Testis (tissue), 3 donors: ENCODE data around the gene ZNF444. TPM values are rescaled to one million over a fixed set of nuclear protein-coding genes. Genes with fewer than 3 reads are reported as not detected.

Experiments
- DNase-seq: peaks from one replicate; pipeline ENCODE4 v3.0.0-alpha.2; 2019
- H3K27ac ChIP-seq, 2 donors: fragments of 200-600 bp; sonication (generic); one replicate each; pipeline ENCODE4 v1.5.1; 2019
- H3K27me3 ChIP-seq: fragments of 200-600 bp; sonication (generic); one replicate; pipeline ENCODE4 v1.5.1; 2019
- H3K36me3 ChIP-seq: fragments of 200-600 bp; sonication (generic); one replicate; pipeline ENCODE4 v1.5.1; 2017; ENCODE audit warnings: low read depth; ENCODE audit errors: missing control alignments
- H3K4me1 ChIP-seq: fragments of 200-600 bp; sonication (generic); one replicate; pipeline ENCODE4 v1.5.1; 2019
- H3K4me3 ChIP-seq, 2 donors: fragments of 200-600 bp; sonication (generic); one replicate each; pipeline ENCODE4 v1.5.1; 2017 to 2019
- H3K9me3 ChIP-seq: fragments of 200-600 bp; sonication (generic); one replicate; pipeline ENCODE4 v1.5.1; 2017
- CTCF ChIP-seq, 3 experiments: fragments of 450-650 bp in 2 of 3; fragments of 200-600 bp in 1 of 3; sonication (generic) in 1 of 3; IDR thresholded peaks; one replicate each; pipeline ENCODE4 v1.5.1; 2016 to 2019; ENCODE audit warnings: antibody characterized with exemption in 3 of 3, mild to moderate bottlenecking in 2 of 3, moderate library complexity in 1 of 3
- POLR2A ChIP-seq: fragments of 450-650 bp; IDR thresholded peaks from one replicate; pipeline ENCODE4 v1.6.1; 2017; ENCODE audit warnings: antibody characterized with exemption, mild to moderate bottlenecking, moderate library complexity
- WGBS, 2 donors: methylation state at CpG; one replicate each; pipeline ENCODE4 v1.1.5; 2018; 5-methylcytosine and 5-hydroxymethylcytosine counted together
- intact Hi-C: fragments of 100-400 bp; cut with DNase I; formaldehyde crosslinking; loops from one replicate; pipeline ENCODE4 v1.15.1; 2023; ENCODE audit warnings: low total_unique reads
- polyA plus RNA-seq: library from polyadenylated mRNA; stranded (reverse); fragments of 350-450 nt; fragmentation: Illumina TruSeq; extraction: RNeasy Lipid Tissue Mini Kit (QIAGEN cat#74804); gene quantifications from one replicate; pipeline ENCODE4 v1.2.3, GENCODE V29; 2014; ENCODE audit warnings: low read depth, low replicate concordance; ENCODE audit not compliant: insufficient read depth
- total RNA-seq, 2 donors: library from RNA; depleted of rRNA; stranded (reverse); fragments of >200 nt; gene quantifications; one replicate each; pipeline ENCODE4 v1.2.3, GENCODE V29; 2016

The ZNF444 gene
- total and polyA plus RNA-seq, 3 donors from 2014 or later, result 24.7 to 62.6 (median 59.2) TPM

GRCh38 chr19:56176881-56177280 is 35.8 kb downstream of the ZNF444 start:
- Histone ChIP-seq H3K27ac (no peak overlapping the region), H3K9me3 (no peaks in the 10 kb centered on the region), H3K4me3 (no peak overlapping the region), H3K27me3 (no peaks in the 10 kb centered on the region), H3K36me3 (no peaks in the 10 kb centered on the region), H3K4me1 (no peaks in the 10 kb centered on the region)
- 72 to 79% methylated on average over 18 of the region's 18 CpGs for WGBS, 2 donors
- TF ChIP-seq CTCF (IDR thresholded peaks at IDR 0.05) (no peak), POLR2A (no peak)
- intact Hi-C loops, result no loop called here
- no peak for DNase-seq

GRCh38 chr19:56177564-56178243 is 36.6 kb downstream of the ZNF444 start:
- TF ChIP-seq POLR2A (no peak), CTCF (IDR thresholded peaks at IDR 0.05) (no peak)
- Histone ChIP-seq H3K36me3 (no peaks in the 10 kb centered on the region), H3K4me1 (no peaks in the 10 kb centered on the region), H3K9me3 (no peaks in the 10 kb centered on the region), H3K27me3 (no peaks in the 10 kb centered on the region), H3K4me3 (no peak overlapping the region), H3K27ac (no peak overlapping the region)
- WGBS, 2 donors, result 57 to 68% methylated on average over 11 of the region's 11 CpGs
- intact Hi-C loops, result no loop called here
- no peak for DNase-seq

- WGBS, 2 donors, result 74 to 79% methylated on average over 17 of the region's 17 CpGs
- TF ChIP-seq POLR2A (no peak), CTCF (IDR thresholded peaks at IDR 0.05) (no peak)
Measured at GRCh38 chr19:56189785-56190184, 48.7 kb downstream of the ZNF444 start.

DNA sequence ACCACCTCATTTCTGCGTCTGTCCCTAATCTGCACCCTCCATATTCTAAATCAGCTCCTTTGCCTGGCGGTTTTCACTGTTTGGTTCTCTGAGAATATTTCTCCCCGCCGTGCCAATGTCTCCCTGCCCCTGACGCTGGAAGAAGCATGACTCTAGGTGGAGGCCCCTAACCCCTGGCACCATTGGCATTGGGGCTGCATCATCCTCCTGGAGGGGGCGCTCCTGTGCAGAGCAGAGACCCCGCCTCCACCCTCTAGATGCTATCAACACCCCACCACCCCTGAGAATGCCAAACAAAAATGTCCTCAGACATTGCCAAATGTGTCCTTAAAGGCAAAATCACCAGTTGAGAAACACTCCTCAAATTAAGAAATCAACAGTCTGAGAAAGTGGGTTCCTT is 50.0 kb downstream of the ZNF444 start:
- Histone ChIP-seq H3K4me1 (no peaks in the 10 kb centered on the region), H3K9me3 (no peaks in the 10 kb centered on the region), H3K36me3 (no peaks in the 10 kb centered on the region), H3K27ac (no peak overlapping the region), H3K4me3 (no peak overlapping the region), H3K27me3 (no peaks in the 10 kb centered on the region)
- 73 to 86% methylated on average over 7 of the region's 7 CpGs for WGBS, 2 donors
- DNase-seq, result no peak
- intact Hi-C loops, result no loop called here
- no peak for TF ChIP-seq POLR2A
- TF ChIP-seq CTCF (IDR thresholded peaks at IDR 0.05), result no peak

More at GRCh38 chr19:56189785-56190184, 48.7 kb downstream of the ZNF444 start:
- Histone ChIP-seq H3K27ac (no peak overlapping the region), H3K9me3 (no peaks in the 10 kb centered on the region), H3K4me1 (no peaks in the 10 kb centered on the region), H3K27me3 (no peaks in the 10 kb centered on the region), H3K4me3 (no peak overlapping the region), H3K36me3 (no peaks in the 10 kb centered on the region)
- DNase-seq, result no peak
- intact Hi-C loops, result no loop called here

DNA sequence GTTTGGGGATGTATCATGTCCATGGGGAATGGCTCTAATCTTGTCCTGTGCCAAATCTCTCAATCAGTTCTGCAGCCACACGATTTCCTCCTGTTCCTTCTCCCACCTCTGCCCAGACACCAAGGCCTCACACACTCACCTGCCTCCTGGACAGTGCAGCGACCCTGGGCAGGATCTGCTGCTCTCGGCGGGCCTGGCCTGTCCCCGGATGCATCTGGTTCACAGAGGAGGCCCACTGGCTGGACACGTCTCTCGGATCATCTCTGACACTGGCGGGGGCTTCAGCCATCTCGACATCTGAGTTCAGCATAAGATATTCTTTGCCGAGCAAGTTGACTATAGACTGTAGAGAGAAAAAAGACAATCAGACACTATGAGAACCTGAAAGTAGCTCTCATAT is 50.6 kb downstream of the ZNF444 start:
- Histone ChIP-seq H3K4me3 (no peak overlapping the region), H3K4me1 (no peaks in the 10 kb centered on the region), H3K9me3 (no peaks in the 10 kb centered on the region), H3K36me3 (no peaks in the 10 kb centered on the region), H3K27ac (no peak overlapping the region), H3K27me3 (no peaks in the 10 kb centered on the region)
- DNase-seq, result no peak
- TF ChIP-seq CTCF (IDR thresholded peaks at IDR 0.05), result no peak
- no peak for TF ChIP-seq POLR2A
- intact Hi-C loops, result no loop called here
- WGBS, 2 donors, result 89 to 90% methylated on average over 10 of the region's 10 CpGs
